HG03378 (cell line): ENCODE results near the gene AHR.

Experiments
- ATAC-seq: cut with Tn5 transposase; IDR thresholded peaks from one replicate; pipeline ENCODE4 v1.9.1; 2021; ENCODE audit warnings: mild to moderate bottlenecking, moderate library complexity; ENCODE audit not compliant: unreplicated experiment

The AHR gene

DNA sequence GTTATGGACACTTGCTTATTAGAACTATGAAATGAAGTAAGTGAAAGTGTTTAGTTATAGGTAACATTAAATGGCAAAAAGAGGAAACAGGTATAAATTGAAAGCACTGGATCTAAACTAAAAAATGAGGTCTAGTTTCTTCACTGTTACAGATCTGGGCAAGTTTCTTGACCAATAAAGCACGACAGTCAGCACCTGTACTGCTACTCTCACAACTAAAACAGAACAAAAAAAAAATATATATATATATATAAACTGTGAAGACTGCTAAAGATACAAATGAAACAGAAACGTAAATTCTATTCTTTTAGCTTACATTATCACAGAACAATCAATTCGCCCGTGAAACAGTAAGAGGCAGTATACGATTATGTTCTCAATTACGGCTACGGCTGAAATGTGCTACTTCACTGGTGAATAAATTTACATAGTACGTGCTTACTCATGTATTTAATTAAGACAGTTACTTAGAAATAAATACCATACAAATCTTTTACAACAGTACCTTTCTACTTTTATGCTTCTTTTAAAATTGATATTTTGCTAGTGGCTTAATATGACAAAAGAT, 4.2 kb downstream of the AHR start:
- ATAC-seq, result peak; percentile 43

DNA sequence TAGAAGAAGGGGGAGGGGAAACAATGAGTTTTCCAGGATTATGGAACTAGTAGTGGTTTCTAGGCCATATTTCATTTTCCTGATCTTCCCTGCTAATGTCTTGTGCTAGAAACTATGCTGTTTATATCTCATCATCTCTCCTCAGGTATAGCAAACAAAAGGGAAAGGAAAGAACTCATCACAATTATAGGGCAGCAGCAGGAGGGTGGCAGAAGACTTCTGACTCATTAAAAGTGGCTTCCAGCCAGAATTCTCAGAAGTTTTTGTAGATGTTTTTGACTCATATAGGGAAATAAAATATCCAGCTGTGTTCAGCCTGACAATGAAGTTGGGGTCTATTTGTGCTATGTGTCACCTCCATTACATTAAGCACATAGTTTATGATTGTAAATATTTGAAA, 6.5 kb downstream of the AHR start:
- peak; percentile 37 for ATAC-seq

DNA sequence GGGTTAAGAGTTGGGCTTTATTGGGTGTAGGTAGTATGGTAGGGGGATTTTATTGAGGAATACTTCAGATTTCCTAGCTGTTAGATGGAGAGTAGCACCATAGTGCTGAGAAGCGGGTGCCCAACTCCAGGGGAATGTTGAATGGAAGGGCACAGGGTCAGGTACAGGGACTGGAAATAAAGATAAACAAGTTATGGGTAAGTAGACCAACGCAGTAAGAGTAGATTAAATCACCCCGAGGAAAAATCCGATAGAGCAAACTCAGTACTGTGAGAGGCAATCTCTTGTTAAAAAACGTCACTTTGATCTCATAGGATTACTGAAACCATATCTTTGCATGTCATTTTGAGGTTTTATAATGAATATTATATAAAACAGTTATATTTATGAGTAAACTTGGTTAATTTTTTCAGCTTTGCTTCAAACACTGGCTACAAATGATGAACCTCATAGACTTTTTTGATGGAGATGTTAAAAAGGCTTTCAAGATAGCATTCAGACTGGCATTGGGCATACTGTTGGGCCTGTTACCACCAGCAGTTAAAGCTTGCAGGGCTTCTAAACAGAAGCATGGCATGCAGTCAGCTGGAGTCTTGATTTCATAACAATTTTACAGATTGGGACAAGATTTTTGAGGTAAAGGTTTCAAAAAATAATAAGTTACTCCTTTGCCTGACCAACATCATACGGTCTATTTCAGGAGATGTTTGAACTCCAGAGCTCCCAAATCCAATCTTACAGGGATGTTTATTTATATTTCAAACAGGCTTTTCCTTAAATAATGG, 7.1 kb downstream of the AHR start:
- no peak for ATAC-seq

DNA sequence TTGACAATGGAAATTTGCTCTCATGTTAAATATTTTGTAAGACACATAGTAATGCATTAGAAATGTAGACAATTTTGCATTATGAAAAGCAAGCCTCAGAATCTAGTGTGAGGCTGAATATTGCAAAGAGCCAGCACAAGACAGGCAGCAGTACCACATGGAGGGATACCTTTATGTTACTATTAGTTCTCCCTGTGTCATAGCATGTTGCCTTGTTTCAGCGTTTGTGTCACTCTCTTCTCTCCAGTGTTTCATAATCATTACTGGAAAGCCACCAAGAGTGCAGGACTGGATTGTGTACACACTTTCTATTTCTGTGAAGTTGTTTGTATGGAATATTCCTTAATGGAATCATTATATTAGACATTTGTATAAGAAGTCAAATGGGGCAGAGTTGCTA, 8.5 kb downstream of the AHR start:
- ATAC-seq, result no peak

DNA sequence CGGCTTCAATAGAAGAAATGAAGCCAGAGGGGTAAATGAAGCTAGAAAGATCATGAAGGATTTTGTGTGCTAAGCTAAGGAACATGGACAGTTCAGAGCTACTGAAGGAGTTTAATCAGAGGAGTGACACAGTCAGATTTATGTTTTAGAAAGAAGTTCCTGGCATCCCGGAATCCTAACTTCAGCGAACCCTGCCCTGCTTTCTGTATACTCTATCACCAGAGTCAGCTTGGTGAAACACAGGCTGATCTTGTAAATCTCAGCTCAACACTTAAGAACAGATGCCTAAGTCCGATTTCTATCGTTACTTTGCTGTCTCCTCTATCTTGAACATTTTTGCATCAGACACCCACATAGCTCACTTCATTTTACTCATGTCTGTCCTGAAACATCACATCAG, 9.1 kb downstream of the AHR start:
- ATAC-seq, result no peak

DNA sequence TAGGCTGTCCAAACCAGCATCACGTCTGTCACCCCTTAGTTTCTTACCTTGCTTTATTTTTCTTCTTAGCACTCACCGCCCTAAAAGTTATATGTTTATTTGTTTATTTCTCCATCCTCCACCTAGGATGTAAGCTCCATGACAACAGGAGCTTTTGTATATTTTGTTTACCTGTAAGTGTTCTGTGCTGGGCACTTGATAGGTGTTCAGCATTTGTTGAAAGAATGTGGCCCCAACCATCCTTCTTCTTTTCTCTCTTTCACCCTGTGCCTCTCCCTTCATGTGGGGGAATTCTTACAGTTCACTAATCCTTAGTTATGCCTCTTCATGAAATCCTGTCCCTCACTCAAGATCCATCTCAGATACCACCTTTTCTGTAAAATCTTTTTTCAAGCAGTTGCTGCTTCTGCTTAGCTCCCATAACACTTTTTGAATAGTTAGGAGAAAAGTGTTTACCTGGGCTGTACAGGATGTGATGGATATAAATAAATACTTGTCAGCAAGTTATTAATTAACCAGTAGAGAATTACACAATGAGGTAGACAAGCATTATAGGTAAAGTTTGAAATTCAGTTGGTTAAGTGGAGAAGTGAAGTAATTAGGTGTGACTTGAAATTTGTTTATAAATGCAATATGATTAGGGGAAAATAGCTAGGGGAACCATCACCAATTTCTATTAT, 9.7 kb downstream of the AHR start:
- no peak for ATAC-seq

DNA sequence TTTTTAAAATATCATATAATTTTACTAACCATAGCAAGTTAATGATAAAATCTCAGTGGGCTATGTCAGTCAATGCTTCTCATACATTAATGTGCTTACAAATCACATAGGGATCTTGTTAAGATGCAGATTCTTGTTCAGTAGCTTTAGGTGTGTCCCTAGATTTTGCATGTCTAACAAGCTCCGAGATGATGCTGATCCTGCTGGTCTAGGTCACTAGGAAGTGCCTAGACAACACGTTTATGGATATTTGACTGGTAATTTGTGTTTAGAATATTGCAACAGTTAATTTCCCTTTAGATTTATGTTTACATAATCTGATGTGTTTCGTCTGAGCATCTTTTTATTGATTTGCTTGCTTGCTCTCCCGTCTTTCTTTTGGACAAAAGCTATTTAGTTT, 12.7 kb downstream of the AHR start:
- ATAC-seq, result no peak

DNA sequence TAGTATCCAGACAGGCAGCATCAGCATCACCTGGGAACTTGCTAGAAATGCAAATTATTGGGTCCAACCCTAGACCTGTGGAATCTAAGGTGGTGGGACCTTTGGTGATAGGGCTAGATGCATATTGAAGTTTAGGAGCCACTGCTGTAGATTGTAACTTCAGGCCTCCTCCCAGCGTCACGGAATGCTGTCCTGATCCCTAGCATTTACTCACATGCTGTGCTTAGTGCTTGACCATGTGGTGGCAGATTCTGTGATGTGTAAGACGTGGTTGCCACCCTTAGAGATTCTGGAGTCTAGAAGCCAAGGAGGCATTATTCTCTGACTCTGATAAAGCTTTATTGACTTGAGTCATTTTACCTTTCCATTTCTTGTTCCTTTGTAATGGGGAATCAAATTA, 13.5 kb downstream of the AHR start:
- ATAC-seq, result no peak

DNA sequence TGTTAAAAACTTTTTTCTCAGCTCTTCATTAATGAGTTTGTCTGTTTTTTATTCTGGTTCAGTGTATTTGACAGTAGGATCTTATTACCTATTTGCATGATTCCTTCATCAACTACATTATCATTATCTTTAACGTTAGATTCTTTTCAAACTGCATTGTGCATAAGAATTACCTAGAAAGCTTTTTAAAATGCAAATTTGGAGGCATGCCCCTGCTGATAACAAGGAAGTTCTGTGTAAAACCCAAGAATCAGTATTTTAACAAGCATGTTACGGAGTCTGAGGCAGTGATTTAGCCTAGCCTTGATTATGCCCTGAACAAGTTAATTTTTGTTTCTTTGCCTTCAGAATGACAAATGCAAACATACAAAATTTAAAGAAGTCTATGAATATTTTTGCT, 14.2 kb downstream of the AHR start:
- no peak for ATAC-seq

DNA sequence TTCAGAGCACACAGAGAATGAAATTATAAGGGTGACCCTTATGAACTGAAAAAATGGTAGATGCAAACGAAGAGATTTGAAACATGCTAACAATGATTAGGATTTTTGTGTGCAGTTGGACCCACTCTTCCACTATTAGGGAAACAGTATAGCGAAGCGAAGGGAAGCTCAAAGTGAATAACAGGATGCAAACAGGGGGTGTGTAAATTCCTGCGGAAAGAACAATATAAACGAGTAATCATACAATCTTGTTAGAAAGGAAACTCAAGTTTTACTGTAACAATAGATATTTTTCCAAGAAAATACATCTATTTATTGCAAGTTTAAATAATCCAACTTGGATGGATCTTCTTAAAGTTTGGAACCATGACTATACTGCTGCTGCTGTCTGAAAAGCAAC, 14.7 kb downstream of the AHR start:
- ATAC-seq, result no peak

DNA sequence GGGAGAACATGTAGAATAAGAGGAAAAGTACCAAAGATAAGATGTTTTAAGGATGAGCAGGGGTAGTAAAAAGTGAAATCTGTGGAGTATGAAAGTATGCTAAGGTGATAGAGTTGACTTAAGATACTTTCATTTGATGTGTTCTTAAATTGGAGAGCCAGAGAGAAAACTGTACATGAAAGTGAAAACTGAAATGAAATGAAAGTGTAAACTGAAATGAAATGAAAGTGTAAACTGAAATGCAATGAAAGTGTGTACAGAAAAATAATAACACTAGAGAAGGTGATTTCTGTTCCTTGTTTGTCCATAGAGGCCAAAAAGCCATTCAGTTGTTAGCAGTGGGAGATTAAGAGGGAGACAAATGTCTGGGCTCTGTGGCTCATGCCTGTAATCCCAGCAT, 17.5 kb downstream of the AHR start:
- ATAC-seq, result peak; percentile 53

DNA sequence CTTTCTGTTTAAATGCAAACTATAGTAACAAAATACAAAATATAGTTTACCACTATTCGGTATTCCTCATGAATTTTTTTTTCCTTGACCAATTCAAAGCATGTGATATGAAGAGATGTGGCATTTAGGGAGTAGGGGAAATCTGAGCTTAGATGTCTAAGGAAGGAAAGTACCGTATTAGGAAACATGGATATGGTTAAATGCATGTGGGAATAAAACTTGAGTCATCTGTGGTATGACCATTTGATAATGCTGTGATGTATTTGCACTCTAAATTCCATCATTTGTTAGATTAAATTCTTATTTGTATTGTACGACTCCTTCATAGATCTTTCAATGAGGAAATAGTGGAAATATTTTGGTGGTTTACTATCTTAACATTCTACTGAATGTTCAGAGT, 19.7 kb downstream of the AHR start:
- no peak for ATAC-seq

DNA sequence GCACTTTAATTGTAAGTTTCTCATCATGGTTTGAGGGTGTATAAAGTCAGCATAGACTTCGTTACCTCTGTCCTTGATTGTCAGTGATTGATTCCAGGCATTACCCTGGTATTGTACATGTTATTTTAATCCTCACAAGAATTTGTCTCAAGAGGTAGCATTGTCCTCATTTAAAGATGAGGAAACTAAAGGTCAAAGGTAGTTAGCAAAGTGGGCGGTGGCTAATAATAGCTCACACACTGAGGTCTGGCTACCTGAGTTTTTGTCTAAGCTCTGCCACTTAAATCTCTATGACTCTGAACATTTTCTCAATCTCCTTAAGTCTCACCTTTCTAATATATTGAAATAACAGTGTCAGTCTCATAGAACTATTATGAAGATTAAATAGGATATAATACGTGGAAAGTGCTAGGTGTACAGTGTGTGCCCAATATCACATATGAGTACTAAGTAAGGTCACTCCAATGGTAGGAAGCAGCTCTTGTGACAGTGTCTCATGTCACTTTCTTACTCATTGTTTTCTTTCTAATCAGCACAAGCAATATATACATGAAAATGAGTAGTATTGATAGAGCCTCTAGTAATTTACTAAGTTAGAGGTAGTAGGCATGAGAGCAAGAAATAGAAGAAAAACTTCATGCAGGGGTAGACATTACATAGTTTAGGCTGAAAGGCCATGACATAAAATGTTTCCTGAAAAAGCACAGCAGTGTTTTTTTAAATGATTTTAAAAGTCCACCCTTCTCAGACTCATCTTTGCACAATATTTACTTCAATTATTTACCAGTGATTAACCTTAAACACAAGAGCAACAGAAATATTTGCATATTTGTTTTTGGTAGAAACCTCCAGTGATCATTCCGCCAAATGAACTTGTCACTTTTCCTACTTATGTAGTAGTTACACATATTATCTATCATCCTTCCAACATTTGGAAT, 21.0 kb downstream of the AHR start:
- no peak for ATAC-seq

DNA sequence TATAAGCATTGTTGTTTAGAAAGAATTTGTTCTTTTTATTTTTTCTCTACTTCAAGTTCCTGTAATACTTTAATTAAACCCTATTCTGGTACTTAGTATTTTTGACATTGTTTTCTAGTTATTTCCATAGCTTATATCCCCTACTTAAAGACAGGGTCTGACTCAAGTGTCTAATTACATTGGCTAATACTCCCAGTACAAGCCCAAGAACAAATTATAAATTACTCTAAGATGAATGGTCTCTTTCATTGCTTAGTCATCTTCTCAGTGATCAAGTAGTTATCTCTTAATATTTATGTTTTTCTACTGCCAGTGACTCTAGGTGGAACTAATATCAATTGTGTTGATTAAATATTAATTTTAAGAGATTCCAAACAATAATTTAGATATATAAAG, 21.6 kb downstream of the AHR start:
- no peak for ATAC-seq

DNA sequence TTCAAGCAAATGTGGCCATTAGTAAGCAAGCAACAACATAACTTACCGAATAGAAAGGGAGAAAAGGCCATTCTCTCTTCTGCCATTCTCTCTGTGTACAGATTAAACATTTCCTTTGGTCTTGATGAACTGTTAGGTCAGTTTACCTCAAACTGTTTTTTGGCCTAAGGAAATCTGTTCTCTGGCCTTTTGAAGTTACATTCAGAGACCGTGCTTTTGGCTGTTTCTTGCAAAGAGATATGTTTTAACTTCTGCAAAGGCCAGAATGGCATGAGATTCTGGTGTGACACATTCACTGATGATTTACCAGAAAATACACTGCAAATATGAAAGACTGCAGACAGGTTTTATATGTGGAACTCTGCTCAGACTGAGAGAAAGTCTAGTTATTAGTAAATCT, 22.2 kb downstream of the AHR start:
- ATAC-seq, result no peak

DNA sequence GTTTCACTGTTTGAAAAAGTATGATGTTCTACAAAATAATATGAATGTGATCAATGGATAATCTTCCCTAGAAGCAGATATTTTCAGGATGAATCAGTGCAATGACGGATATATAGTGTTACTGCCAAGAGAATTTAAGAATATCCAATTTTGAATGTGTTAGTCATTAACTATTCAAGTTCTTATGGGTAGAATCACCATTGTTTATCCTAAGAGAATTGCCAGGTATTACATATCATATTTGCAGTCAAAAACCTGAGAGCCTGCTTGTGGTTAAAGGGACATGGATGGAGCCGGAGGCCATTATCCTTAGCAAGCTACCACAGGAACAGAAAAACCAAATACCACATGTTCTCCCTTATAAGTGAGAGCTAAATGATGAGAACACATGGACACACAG, 26.9 kb downstream of the AHR start:
- no peak for ATAC-seq

DNA sequence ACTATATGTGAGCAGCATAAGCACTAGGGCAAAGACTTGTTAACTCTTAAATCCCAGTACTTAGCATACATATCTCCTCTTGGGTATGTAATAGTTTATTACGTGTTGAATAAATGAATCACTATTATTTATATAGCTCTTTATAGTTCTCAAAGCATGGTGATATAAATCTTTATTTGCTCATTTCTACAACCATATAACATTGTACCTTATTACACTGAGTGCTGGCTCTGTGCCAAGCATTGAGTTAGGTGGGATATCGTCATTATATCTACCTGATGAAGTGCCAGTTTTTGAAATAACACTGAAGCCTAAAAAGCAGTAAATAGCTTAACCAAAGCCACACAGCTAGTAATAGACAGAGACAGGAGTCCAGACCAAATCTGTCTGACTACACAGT, 27.9 kb downstream of the AHR start:
- ATAC-seq, result no peak

DNA sequence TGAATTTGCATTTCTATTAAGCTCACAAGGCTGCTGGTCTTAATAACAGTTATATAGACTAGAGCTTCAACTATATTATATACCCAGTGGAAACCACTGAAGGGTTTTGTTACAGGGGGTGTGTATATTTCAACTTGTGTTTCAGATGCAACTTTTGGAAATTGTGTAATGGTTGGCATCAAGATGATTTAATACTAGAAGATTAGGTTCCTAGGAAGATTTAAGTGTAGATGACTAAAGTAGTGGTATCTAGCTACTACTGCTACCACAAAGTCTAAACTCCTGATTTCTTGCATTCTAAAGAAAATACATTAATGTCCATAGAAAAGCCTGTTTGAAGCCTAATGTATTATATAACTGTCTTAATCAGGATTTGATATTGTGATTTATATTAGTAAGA, 30.2 kb downstream of the AHR start:
- ATAC-seq, result no peak

DNA sequence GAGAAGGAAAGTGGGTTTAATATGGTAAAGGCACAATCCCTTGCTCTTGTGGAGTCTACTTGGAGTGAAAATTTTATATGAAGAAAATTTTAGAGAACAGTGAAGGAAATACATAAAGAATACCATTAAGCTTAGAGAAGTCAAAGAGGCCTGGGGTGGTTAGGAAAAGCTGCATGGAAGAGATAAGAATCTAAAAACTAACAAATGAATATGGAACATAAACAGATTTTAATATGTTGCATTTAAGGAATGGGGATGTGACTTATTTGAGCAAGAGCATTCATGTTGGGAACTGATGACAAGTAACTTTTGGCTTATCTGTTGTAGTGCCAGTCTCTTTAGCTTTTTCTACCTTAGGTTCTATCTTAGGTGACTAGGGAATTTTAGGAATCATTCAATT, 31.0 kb downstream of the AHR start:
- no peak for ATAC-seq

DNA sequence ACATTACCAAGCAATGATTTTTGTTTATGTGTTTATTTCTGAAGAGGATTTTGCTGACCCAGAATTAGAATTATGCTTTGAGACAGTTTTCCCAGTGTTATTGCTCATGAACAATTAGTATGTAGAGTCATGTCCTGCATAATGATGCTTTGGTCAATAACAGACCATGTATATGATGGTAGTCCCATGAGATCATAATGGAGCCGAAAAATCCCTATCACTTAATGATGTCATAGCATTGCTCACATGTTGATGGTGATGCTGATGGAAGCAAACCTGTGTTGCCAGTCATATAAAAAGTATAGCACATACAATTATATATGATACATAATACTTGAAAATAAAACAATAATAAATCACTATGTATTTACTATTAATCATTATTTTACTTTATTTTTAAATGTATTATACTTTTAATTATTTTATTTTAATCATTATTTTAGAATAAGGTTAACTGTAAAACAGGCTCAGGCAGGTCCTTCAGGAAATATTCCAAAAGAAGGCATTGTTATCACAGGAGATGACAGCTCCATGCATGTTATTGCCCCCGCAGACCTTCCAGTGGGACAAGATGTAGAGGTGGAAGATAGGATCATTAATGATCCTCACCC, 33.5 kb downstream of the AHR start:
- ATAC-seq, result no peak

DNA sequence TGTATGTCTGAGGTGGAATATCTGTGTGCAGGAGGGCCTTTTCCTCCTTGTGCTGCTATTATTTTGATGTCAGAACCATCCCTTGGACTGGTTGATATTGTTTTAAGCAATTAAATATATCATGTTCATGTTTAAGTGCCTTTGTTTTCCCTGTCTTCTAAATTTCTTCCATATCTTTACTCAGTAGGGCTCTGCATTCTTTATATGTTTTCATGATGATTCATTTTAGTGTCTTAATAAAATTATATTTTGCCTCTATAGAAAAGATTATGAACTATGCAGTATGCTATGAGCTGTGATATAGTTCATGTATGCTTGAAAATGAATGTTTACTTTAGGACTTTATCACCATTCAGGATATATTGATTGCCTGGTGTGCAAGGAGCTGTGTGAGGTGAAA, 34.8 kb downstream of the AHR start:
- no peak for ATAC-seq
